K562 (cell line): ENCODE results near the gene ZNF552. TPM values are rescaled to one million over a fixed set of nuclear protein-coding genes. Genes with fewer than 3 reads are reported as not detected.

Experiments
- ARID4B ChIP-seq: sonication (generic); formaldehyde crosslinking; IDR thresholded peaks from 2 replicates; pipeline ENCODE4 v1.8.0; 2022; ENCODE audit warnings: mild to moderate bottlenecking, missing genetic modification reagents
- BHLHE40 ChIP-seq: IDR thresholded peaks from 2 replicates; pipeline ENCODE4 v1.6.1; 2011; ENCODE audit warnings: low read length, improper control_type of control experiment
- BRD4 ChIP-seq: fragments of 200-600 bp; sonication (generic); IDR thresholded peaks from 2 replicates; pipeline ENCODE4 v1.6.1; 2017; ENCODE audit warnings: inconsistent platforms
- CREB1 ChIP-seq, 2 experiments: sonication (generic) in 1 of 2; formaldehyde crosslinking in 1 of 2; IDR thresholded peaks; 2 replicates each; pipeline versions ENCODE4 v1.6.1 to v1.8.0; 2012 to 2022; ENCODE audit warnings: inconsistent platforms in 1 of 2, mild to moderate bottlenecking in 1 of 2, missing genetic modification reagents in 1 of 2, moderate library complexity in 1 of 2
- E2F5 ChIP-seq: sonication (generic); formaldehyde crosslinking; IDR thresholded peaks from 2 replicates; pipeline ENCODE4 v1.8.0; 2022; ENCODE audit warnings: mild to moderate bottlenecking, missing genetic modification reagents
- FOXJ2 ChIP-seq: fragments of 200-800 bp; sonication (Bioruptor generic); IDR thresholded peaks from 2 replicates; pipeline ENCODE4 v1.6.1; 2016; ENCODE audit warnings: missing genetic modification characterization, missing compliant biosample characterization
- GABPA ChIP-seq: fragments of 200-800 bp; sonication (Bioruptor generic); conservative IDR thresholded peaks from 2 replicates; pipeline ENCODE4 v1.6.1; 2016; ENCODE audit warnings: low read depth, missing genetic modification characterization, missing compliant biosample characterization
- GABPB1 ChIP-seq: sonication (generic); formaldehyde crosslinking; IDR thresholded peaks from 2 replicates; pipeline ENCODE4 v1.8.0; 2022; ENCODE audit warnings: mild to moderate bottlenecking, missing genetic modification reagents
- HCFC1 ChIP-seq: IDR thresholded peaks from 2 replicates; pipeline ENCODE4 v1.6.1; 2012; ENCODE audit warnings: low read depth, low read length, improper control_type of control experiment
- MAX ChIP-seq: sonication (generic); formaldehyde crosslinking; IDR thresholded peaks from 2 replicates; pipeline ENCODE4 v1.9.0; 2022; ENCODE audit warnings: mild to moderate bottlenecking, missing genetic modification reagents
- POLR2AphosphoS2 ChIP-seq: IDR thresholded peaks from 2 replicates; pipeline ENCODE4 v1.6.1; 2012; ENCODE audit warnings: low read length, improper control_type of control experiment
- POLR2B ChIP-seq: fragments of 450-650 bp; IDR thresholded peaks from 2 replicates; pipeline ENCODE4 v1.6.1; 2018; ENCODE audit warnings: low read depth; ENCODE audit not compliant: partially characterized antibody
- POLR2G ChIP-seq: fragments of 200-400 bp; formaldehyde crosslinking; IDR thresholded peaks from 2 replicates; pipeline ENCODE4 v1.6.1; 2017; ENCODE audit warnings: low read depth, mild to moderate bottlenecking, antibody characterized with exemption, low read length, moderate library complexity
- SP1 ChIP-seq: sonication (generic); formaldehyde crosslinking; IDR thresholded peaks from 2 replicates; pipeline ENCODE4 v1.8.1; 2022; ENCODE audit warnings: mild to moderate bottlenecking, missing genetic modification reagents
- TEAD1 ChIP-seq, 2 experiments: fragments of 450-650 bp in 1 of 2; sonication (generic) in 1 of 2; formaldehyde crosslinking; IDR thresholded peaks; 2 replicates each; pipeline versions ENCODE4 v1.4.0 to v1.8.0; 2020 to 2022; ENCODE audit warnings: mild to moderate bottlenecking in 2 of 2, missing genetic modification reagents in 1 of 2
- USF2 ChIP-seq: sonication (generic); formaldehyde crosslinking; IDR thresholded peaks from 2 replicates; pipeline ENCODE4 v1.5.0; 2020; ENCODE audit warnings: missing genetic modification reagents
- polyA plus RNA-seq, 8 experiments: library from polyadenylated mRNA; depleted of rRNA in 4 of 8; stranded (reverse) in 5 of 8; unstranded in 3 of 8; fragments of >200 nt; fragmentation: Nextera tagmentation in 2 of 8; fragmentation: Illumina TruSeq in 1 of 8; extraction: Ambion mirVana in 2 of 8; extraction: Trizol in 1 of 8; gene quantifications; 2 replicates each; pipeline versions ENCODE4 v1.2.1 to v1.2.3, GENCODE V29; 2011 to 2014; ENCODE audit warnings: inconsistent platforms in 1 of 8, missing spikeins in 1 of 8
- total RNA-seq, 7 experiments: library from RNA; depleted of rRNA in 6 of 7; stranded (reverse); fragments of >200 nt in 6 of 7; fragmentation: Illumina TruSeq in 2 of 7; extraction: Trizol in 2 of 7; gene quantifications; 2 replicates each; pipeline versions ENCODE4 v1.2.1 to v1.2.3, GENCODE V29; 2011 to 2021; ENCODE audit warnings: low replicate concordance in 1 of 7

The ZNF552 gene
- total and polyA plus RNA-seq, 9 of the 15 experiments (the other 6 are each of a cell fraction or from before 2014, with no cell fraction given), result 4.4 to 12.4 (median 8.5) TPM

GRCh38 chr19:57849666-57850473 is 35.2 kb upstream of the ZNF552 start, which contains the start of gene ZNF587 (continued):
- TF ChIP-seq SP1 (CRISPR knock-in tag) (0 out of 2 replicates have a peak, but pooled peaks have one; percentile 23), CREB1 (IDR thresholded peaks at IDR 0.05) (peak; percentile 42; the same call in 1 of the 2 replicates), CREB1 (CRISPR knock-in tag; IDR thresholded peaks at IDR 0.05) (peak; percentile 61), POLR2AphosphoS2 (peak; percentile 54; the same call in 1 of the 2 replicates), MAX (CRISPR knock-in tag) (peak; percentile 93), POLR2B (peak; percentile 64), BRD4 (peak; percentile 80; the same call in 1 of the 2 replicates), ARID4B (CRISPR knock-in tag) (peak; percentile 94), TEAD1 (CRISPR knock-in tag; IDR thresholded peaks at IDR 0.05) (peak in 1 of 2 experiments; percentile 54; a peak in 1 of 4 replicates), GABPB1 (CRISPR knock-in tag) (peak; percentile 78), BHLHE40 (0 out of 2 replicates have a peak, but pooled peaks have one; percentile 31), E2F5 (CRISPR knock-in tag) (0 out of 2 replicates have a peak, but pooled peaks have one; percentile 27), FOXJ2 (tag) (0 out of 2 replicates have a peak, but pooled peaks have one; percentile 18), GABPA (tag) (peak; percentile 86), POLR2G (peak; percentile 85), USF2 (0 out of 2 replicates have a peak, but pooled peaks have one; percentile 30), HCFC1 (peak; percentile 89)
